Measurements from ENCODE around the gene ADGRG7. TPM values are rescaled to one million over a fixed set of nuclear protein-coding genes. Genes with fewer than 3 reads are reported as not detected.

ADGRG7 gene
- total and polyA plus RNA-seq, 9 of the 15 experiments (the other 6 are each of a cell fraction or from before 2014, with no cell fraction given): 0.03 TPM; not detected in 7

DNA sequence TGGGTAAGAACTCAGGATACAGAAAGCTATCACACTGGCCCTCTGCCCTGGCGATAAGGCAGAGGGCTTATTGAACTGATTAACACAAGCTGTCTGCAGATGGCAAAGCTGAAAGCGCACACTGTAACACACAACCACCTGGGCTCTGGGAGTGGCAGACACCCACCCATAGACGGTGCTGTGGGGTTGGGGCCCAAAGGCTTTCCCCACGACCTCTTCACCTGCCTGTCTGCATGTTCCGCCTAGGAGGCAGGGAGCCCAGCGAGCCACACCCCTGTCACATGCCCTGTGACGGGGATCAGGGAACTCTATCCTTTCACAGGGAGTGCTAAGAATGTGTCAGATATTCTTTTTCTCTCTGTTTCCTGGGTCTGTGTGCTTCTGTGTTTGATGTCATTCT lies 87.8 kb downstream of the ADGRG7 start:
- H3K36me3 ChIP-seq (ENCODE audit: control insufficient read depth, insufficient read depth, low read length): no peaks in the 10 kb centered on the region
- no peaks in the 10 kb centered on the region for H3K79me2 ChIP-seq (ENCODE audit: control insufficient read depth, insufficient read depth, low read length)
- FAIRE-seq (no peak), DNase-seq (ENCODE audit: extremely low read depth in 1 of 4, low spot score in 3 of 4) (no peak), ATAC-seq (peak; percentile 65)
- intact Hi-C loops (cut with micrococcal nuclease) (no loop called here), in situ Hi-C loops (cut with MboI) (no loop called here)
- no peak overlapping the region for H3K9ac ChIP-seq (ENCODE audit: insufficient read depth in 1 of 2, low read depth in 2 of 2, low read length in 2 of 2)
- no TSS peak for BruUV-seq (replicated peaks)
- H3K4me2 ChIP-seq (ENCODE audit: insufficient read depth, low read length): no peak overlapping the region
- 56% methylated on average over 7 of the region's 7 CpGs for WGBS (ENCODE audit: insufficient coverage, low coverage, missing lambda C conversion rate)
- H4K20me1 ChIP-seq (replicated peaks; ENCODE audit: control insufficient read depth, insufficient read depth, low read length): no peaks in the 10 kb centered on the region
- no peak overlapping the region for H3K4me3 ChIP-seq
- no peaks in the 10 kb centered on the region for H3K9me1 ChIP-seq (ENCODE audit: control insufficient read depth, insufficient read depth, low read length)
- H2AFZ ChIP-seq (ENCODE audit: low read depth, low read length): 0 out of 2 replicates have a peak overlapping the region, but pooled peaks have one; percentile 31
- H3K9me3 ChIP-seq (replicated peaks; ENCODE audit: control insufficient read depth, insufficient read depth, low read depth, low read length): peaks cover 2% of the 10 kb centered on the region; the same call in 1 of the 2 replicates
- CTCF ChIA-PET (ENCODE audit: low intra/inter-chr PET ratio): no interaction called here
- H3K4me1 ChIP-seq (replicated peaks in 1 of 2; ENCODE audit: control insufficient read depth in 2 of 2, insufficient read depth in 2 of 2, low read length in 2 of 2): peaks cover 0 to 2% of the 10 kb centered on the region in 2 experiments; a peak in 2 of 5 replicates
- no peak overlapping the region for H3K27ac ChIP-seq (ENCODE audit: extremely low read depth, low read depth, low read length)
- POLR2A ChIA-PET: interaction anchor here (1.1 kb wide), 1 partner anchor 9 kb away, joined by 4 read pairs; no protein-coding TSS in a partner anchor
- no peak for TF ChIP-seq HDAC3 (IDR thresholded peaks at IDR 0.05; ENCODE audit: borderline replicate concordance, partially characterized antibody)
- no peak for TF ChIP-seq NBN (IDR thresholded peaks at IDR 0.05; ENCODE audit: low read depth)
- TF ChIP-seq XRCC3 (IDR thresholded peaks at IDR 0.05): no peak
- TF ChIP-seq, protein P1, sequence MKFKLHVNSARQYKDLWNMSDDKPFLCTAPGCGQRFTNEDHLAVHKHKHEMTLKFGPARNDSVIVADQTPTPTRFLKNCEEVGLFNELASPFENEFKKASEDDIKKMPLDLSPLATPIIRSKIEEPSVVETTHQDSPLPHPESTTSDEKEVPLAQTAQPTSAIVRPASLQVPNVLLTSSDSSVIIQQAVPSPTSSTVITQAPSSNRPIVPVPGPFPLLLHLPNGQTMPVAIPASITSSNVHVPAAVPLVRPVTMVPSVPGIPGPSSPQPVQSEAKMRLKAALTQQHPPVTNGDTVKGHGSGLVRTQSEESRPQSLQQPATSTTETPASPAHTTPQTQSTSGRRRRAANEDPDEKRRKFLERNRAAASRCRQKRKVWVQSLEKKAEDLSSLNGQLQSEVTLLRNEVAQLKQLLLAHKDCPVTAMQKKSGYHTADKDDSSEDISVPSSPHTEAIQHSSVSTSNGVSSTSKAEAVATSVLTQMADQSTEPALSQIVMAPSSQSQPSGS (CRISPR knock-in tag; IDR thresholded peaks at IDR 0.05): no peak
- TF ChIP-seq POLR2G (IDR thresholded peaks at IDR 0.05; ENCODE audit: low read depth, low read length): no peak
- TF ChIP-seq KDM4B (IDR thresholded peaks at IDR 0.05; ENCODE audit: borderline replicate concordance in 2 of 2, low read depth in 1 of 2): no peak
- H3K27me3 ChIP-seq (ENCODE audit: control insufficient read depth in 2 of 2, insufficient read depth in 2 of 2, low read length in 2 of 2): no peaks in the 10 kb centered on the region
